ENCODE results near the gene ARHGEF1.
A peak's percentile ranks its signal among the peaks of the same experiment; 100 is the strongest.

ARHGEF1 gene, protein sequence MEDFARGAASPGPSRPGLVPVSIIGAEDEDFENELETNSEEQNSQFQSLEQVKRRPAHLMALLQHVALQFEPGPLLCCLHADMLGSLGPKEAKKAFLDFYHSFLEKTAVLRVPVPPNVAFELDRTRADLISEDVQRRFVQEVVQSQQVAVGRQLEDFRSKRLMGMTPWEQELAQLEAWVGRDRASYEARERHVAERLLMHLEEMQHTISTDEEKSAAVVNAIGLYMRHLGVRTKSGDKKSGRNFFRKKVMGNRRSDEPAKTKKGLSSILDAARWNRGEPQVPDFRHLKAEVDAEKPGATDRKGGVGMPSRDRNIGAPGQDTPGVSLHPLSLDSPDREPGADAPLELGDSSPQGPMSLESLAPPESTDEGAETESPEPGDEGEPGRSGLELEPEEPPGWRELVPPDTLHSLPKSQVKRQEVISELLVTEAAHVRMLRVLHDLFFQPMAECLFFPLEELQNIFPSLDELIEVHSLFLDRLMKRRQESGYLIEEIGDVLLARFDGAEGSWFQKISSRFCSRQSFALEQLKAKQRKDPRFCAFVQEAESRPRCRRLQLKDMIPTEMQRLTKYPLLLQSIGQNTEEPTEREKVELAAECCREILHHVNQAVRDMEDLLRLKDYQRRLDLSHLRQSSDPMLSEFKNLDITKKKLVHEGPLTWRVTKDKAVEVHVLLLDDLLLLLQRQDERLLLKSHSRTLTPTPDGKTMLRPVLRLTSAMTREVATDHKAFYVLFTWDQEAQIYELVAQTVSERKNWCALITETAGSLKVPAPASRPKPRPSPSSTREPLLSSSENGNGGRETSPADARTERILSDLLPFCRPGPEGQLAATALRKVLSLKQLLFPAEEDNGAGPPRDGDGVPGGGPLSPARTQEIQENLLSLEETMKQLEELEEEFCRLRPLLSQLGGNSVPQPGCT

DNA sequence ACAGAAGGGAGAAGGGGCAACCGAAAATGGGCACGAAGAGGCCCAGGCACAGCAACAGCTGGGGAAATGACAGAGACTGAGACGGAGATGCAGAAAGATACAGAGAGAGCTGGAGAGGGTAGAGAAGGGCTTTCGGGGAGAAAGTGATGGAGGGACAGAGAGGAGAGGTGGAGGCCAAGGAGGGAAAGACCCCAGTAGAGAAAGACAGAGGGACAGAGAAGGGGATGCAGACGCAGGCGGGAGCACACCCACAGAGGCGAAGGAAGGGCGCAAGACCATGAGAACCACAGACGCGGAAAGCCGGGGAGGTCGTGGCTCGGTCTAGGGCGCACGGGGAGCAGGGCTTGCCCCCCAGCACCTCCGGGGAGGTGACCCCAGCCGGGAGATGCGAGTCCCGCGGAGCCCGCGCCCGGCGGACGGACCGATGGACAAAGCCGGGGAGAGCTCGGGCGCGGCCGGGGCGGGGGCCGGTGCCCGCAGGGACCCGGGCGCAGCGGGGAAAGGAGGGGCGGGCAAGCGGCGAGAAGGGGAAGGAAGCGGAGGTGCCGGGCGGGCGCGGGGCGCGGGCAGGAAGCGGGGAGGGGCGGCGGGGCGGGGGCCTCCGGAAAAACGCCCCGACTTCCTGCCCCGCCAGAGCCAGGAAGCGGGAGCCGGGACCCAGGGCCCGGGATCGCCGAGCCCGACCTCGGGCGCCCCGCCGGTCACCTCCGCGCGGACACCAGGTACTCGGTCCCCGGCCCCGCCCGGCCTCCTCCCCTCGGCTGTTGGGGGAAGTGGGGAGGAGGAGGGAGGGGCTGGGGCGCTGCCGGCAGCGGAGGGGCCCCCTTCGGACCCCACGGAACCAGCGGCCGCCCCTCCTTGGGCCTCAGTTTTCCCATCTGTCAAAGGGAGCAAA lies at the start of gene ARHGEF1:
Gene ARHGEF1, plus strand, starts transcription at position 617 of the 895 bp plus-strand sequence. CDS start 4,899 bp downstream, outside the sequence.
- DNase-seq (ENCODE audit: insufficient read length, low spot score) (peak; percentile 49), FAIRE-seq (no peak)

DNA sequence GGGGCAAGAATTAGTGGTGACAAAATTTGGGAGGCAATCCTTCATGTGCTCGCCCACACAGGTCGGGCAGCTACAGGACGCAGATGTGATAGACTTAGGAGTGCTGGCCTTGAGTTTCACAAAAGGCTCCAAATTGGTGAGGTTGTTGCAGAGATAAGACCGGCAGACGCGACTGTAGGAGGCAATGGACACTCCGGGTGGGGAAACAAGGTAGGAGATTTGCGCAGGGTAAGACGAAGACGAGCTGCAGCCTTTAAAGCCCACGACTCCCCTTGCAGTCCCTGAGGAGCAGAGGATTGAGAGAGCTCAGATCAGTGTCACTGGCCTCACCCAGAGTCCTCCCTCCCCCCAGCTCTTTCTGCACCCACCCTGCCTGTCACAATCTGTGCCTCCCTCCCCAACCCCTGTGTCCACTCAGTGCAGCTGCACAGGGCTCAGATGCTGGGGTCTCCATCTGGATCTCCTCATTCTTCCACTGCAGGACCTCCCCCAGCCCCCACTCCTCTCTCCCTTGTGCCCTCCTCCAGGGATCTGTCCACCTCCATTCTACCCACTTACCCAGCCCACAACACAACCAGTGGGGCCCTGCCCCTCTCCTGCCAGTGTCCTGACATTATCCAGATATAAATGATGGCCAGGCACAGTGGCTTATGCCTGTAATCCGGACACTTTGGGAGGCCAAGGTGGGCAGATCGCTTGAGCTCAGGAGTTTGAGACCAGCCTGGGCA lies 44.8 kb upstream of the ARHGEF1 start:
- no peak for DNase-seq (ENCODE audit: insufficient read length, low spot score)
- FAIRE-seq = no peak

DNA sequence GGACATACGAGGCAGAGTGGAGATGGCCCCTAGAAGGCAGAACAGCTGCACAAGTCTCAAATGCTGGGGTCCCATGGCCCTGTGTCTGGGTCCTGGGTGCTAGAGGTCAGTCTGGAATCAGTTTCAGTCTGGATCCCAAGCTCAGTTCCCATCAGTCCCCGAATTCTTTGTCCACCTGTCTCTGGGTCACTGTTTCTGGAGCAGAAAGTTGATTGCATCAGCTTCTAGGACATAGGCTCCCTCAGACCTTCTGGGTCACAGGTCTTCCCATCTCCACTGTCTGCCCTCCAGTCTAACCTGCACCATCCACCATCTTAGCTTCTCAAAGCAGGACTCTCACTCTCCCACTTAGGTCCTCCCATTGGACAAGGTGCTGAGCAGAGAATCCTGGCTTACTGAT lies 43.8 kb upstream of the ARHGEF1 start:
- no peak for FAIRE-seq
- DNase-seq (ENCODE audit: insufficient read length, low spot score) = no peak

DNA sequence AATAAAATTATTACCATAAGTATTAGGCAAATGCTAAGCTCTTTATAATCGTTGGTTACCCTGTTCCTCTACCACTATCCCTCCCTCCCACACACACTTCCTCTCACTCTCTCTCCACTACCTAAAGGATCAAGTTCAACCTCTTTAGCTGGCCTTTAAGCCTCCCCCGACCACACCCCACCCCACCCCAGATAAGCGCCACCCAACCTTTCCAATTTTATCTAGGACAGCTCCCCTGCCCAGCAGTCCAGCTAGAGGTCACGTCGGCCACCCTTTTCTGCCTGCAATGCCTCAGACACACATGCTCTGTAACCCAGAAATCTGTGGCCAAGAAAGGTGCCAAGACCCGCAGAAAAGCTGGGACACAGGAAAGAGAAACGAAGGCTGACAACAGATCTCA lies 39.6 kb upstream of the ARHGEF1 start:
- DNase-seq (ENCODE audit: insufficient read length, low spot score) = no peak
- FAIRE-seq = no peak

DNA sequence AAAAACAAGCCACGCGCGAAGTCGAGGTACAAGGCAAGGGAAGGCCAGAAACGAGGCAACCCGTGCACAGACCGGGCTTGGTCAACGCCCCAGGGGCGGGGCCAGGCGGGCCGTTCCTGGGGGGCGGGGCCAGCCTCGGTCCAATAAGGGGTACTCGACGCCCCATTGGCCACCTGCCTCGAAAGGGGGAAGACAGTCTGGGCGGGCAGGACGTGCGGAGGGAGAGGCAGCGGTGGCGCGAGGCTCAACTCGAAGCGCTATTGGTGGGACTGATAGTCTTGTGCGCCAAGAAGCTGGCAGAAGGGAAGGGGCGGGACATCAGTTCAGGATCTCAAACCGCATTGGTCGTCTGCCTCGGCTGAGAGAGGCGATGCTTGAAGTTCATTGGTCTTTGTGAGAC lies 38.4 kb upstream of the ARHGEF1 start, which contains the start of gene LYPD4:
Gene LYPD4, minus strand, starts transcription at position 83 of the 400 bp plus-strand sequence. CDS start 5,398 bp downstream, outside the sequence.
- FAIRE-seq (no peak), DNase-seq (ENCODE audit: insufficient read length, low spot score) (no peak)

DNA sequence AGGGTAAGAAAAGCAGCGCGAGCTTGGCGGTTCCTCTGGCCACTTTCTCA lies 38.2 kb upstream of the ARHGEF1 start, which contains the start of gene DMRTC2:
Gene DMRTC2, plus strand, starts transcription at position 42 of the 50 bp plus-strand sequence. CDS start 2,387 bp downstream, outside the sequence.
- no peak for FAIRE-seq
- DNase-seq (ENCODE audit: insufficient read length, low spot score) = no peak

DNA sequence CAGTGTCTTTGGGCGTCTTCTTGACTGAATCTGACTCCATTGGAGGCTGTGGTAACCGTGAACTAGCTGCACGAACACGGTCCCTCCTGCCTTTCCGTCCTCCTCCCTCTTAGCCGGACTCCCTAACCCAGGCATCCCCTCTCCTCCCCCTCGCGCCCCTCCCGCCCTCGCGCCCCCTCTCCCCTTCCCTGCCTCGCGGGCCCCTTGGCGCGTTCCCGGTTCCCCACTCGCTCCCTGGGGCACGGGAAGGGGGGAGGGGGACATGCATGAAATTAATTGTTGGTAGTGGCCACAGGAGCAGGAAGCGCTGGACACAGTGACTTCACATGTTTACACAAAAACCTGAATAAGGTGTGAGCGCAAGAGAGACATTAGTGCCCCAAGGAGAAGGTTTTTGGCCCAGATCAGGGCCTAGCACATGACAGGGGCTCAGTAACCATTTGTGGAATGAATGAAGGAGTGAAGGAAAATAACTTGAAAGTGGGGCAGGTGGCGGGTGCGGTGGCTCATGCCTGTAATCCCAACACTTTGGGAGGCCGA lies 37.9 kb upstream of the ARHGEF1 start:
- DNase-seq (ENCODE audit: insufficient read length, low spot score) = no peak
- no peak for FAIRE-seq

DNA sequence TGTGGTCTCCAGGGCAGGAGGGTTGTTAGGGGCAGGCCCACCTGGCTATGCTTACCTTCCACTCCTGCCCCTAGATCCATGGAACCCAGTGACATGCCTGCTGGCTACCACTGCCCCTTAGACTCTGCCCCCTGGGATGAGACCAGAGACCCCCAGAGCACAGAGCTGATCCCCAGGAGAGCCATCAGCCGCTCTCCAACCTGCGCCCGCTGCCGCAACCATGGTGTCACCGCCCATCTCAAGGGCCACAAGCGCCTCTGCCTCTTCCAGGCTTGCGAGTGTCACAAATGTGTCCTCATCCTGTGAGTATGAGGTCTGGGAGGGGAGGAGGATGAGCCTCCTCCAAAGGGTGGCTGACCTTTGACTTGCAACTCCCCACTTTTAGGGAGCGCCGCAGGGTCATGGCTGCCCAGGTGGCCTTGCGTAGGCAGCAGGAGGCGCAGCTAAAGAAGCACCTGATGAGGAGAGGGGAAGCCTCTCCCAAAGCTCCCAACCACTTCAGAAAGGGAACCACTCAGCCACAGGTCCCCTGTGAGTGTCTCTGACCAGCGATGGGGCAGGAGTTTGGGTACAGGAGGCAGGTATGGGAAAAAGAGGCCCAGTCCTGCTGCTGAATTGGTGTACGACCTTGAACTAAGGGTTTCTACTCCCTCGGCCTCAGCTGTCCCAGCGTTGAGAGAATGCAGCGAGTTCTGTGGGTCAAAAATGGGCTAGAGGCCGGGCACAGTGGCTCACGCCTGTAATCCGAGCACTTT lies 35.5 kb upstream of the ARHGEF1 start:
- DNase-seq (ENCODE audit: insufficient read length, low spot score) (no peak), FAIRE-seq (no peak)

DNA sequence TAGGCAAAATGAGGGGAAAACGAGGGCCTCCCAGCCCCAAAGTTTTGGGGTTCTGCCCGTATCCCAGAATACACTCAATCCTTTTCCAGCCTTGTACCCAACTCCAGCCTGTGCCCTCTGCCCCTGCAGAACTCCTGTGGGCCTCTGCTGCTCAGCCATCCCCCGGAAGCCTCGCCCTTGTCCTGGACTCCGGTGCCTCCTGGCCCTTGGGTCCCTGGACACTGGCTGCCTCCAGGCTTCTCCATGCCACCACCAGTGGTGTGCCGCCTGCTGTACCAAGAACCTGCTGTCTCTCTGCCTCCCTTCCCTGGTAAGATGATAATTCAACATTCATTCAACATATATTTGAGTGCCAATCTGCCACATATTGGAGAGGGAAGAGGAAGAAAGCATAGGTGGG lies 34.3 kb upstream of the ARHGEF1 start:
- FAIRE-seq = no peak
- DNase-seq (ENCODE audit: insufficient read length, low spot score) = no peak

DNA sequence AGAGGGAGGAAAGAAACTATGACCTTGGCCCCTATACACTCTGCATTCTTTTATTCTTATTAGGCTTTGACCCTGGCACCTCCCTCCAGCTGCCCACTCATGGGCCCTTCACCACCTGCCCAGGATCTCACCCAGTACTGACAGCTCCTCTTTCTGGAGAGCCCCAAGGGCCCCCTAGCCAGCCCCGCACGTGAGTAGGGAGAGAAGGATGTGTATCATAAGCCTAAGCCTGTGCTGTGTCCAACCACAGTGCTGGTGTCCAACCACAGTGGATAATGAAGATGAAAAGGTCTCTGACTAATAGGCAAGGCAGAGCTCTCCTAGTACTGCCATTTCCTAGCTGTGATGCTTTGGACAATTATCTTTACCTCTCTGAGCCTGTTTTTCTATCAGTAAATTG lies 33.9 kb upstream of the ARHGEF1 start:
- DNase-seq (ENCODE audit: insufficient read length, low spot score) = no peak
- FAIRE-seq = no peak

DNA sequence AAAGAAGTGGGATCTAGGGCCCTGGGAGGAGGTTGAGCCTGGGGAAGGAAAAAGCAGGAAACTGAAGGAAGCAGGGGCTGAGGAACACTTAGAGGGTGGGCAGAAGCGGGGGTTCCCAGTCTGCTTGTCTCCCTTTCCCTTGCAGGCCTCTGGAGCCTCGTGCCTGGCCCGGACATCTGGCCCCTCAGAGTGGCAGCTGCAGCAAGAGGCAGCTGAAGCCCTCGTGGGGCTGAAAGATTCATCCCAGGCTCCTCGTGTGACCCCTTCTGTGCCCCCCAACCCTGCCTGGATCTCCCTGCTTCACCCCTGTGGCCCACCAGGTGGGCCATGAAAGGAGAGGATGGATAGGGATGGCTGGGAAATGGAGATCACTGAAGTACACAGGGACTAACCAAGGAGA lies 32.6 kb upstream of the ARHGEF1 start:
- no peak for FAIRE-seq

DNA sequence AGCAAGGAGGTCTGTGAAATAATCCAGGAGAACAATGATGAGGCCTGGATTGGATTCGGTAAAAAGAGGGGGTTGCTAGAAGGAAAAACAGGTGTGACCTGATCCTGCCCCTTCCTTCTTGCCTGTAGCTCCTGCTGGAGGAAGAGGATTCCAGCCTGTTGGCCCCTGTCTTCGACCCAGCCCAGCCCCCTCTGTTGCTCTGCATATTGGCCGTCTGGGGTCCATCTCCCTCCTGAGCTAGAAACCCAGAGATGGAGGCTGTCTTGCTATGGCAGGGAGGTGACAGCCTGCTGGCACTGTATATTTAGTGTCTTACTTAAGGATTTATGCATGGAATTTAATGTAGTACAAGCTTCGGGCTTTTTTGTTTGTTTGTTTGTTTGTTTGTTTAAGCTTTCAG lies 31.5 kb upstream of the ARHGEF1 start:
- FAIRE-seq (no peak), DNase-seq (ENCODE audit: insufficient read length, low spot score) (no peak)

More for the DNA sequence above, 32.6 kb upstream of the ARHGEF1 start:
- no peak for DNase-seq (ENCODE audit: insufficient read length, low spot score)

DNA sequence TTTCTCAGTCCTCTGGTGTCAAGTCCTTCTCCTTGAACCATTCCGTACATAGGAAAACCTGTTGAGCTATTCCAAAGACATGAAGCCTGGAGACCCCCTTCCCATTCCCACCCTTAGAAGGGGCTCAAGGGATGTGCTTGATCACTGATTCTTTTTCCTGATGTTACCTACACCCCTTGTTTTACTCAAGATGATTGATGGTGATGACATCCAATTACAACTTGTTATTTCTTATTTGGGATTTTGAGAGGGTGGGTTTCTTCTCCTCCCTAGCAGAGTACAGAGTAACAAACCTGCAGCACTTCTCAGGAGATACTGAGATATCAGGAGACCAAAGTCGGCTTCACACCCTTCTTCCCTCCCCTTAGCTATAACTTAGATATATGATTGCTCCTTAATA lies 29.6 kb upstream of the ARHGEF1 start:
- DNase-seq (ENCODE audit: insufficient read length, low spot score) = no peak
- no peak for FAIRE-seq

DNA sequence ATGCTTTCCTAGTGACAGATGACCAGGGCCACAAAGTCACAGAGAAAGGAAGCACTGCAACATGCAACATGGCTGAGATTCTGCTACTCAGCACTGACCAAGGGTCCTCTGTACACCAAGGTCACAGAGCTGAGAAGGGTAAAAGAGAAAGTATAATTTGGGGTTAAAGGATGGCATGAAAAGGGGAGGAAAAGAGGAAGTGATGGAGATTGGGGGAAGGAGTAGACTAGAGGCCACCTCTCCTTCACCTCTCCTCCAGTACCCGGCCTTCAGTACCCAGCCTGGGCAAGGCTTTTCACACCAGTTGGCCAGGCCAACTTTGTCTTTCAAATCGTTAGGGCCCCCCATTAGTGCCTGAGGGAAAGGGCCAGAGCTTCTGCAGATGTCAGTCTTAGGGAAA lies 29.2 kb upstream of the ARHGEF1 start:
- FAIRE-seq (no peak), DNase-seq (ENCODE audit: insufficient read length, low spot score) (no peak)

DNA sequence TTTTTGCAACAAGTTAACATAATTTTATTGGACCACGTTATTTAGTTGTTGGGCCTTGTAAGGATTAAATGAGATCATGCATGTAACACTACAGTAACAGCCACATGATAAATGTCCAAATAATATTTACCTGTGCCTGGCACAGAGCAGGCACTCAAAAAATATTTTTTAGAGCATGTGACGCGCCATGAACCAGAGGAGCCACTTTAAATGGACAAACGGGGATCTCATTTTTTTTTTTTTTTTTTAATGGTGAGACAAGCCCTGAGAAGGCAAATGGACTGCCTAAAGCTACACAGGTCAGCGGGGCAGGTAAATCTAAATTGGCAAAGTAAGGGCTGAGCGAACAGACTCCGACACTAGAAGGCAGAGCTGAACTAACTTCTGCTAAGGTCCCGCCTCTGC lies 23.8 kb upstream of the ARHGEF1 start:
- FAIRE-seq = no peak
- DNase-seq (ENCODE audit: insufficient read length, low spot score) = no peak

DNA sequence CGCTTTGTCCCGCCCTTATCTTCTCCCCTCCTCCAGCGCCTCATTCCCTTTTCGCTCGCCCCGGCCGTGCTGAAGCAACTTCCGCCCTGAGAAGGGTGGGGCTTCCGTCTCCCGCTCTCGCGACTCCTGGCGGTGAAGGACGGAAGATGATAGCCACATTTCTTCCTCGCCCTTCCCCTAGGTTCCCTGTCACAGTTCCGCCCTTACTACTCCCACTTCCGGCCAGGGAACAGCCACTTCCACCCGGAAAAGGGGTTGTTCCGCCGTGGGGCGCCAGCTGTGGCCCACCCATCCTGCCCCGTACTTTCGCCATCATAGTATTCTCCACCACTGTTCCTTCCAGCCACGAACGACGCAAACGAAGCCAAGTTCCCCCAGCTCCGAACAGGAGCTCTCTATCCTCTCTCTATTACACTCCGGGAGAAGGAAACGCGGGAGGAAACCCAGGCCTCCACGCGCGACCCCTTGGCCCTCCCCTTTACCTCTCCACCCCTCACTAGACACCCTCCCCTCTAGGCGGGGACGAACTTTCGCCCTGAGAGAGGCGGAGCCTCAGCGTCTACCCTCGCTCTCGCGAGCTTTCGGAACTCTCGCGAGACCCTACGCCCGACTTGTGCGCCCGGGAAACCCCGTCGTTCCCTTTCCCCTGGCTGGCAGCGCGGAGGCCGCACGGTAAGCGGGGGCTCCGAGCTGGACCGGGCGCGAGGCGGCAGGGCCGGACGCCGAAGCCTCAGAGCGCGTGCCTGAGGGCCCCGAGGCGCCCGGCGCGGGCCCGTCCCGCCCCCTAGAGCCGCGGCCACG lies 23.2 kb upstream of the ARHGEF1 start, which contains the start of gene RPS19:
Gene RPS19, plus strand, starts transcription at position 638 of the 801 bp plus-strand sequence. CDS start 520 bp downstream, outside the sequence.
- FAIRE-seq (peak; percentile 98), DNase-seq (ENCODE audit: insufficient read length, low spot score) (peak; percentile 94)

DNA sequence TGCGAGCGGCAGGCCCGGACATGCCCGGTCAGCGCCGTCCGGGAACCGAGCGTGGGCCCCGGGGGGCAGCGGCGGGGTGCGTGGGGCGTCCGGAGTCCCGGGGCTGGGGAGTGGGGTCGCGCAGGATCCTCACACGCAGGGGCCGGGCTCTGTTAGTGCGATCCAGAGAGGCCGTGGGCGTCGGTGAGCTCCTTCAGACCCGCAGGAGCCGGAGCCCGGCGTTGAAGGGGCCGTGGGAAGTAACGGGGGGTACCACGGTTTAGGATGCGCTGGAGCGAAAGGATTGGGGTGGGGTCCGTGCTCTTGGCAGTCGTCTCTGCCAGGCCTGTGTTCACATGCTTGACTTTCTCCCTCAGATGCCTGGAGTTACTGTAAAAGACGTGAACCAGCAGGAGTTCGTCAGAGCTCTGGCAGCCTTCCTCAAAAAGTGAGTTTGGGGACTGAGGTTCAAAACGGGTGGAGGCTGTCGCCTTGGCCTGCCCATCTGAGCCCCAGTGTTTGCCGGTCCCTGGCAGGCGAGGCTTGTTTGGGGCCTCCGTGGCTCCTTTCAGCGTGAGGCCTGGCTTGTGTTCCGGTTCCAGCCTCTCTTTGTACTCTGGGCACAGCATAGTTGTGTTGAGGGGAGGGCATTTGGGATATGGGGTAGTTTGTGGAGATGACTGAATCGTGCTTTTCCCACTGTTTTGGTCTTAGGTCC lies 22.4 kb upstream of the ARHGEF1 start:
- FAIRE-seq = no peak
- no peak for DNase-seq (ENCODE audit: insufficient read length, low spot score)
